ENCODE measurements around the gene NDRG4. TPM values are rescaled to one million over a fixed set of nuclear protein-coding genes. Genes with fewer than 3 reads are reported as not detected.

The NDRG4 gene
- total RNA-seq, 2 donors from 2014 or later: 5.2 TPM

DNA sequence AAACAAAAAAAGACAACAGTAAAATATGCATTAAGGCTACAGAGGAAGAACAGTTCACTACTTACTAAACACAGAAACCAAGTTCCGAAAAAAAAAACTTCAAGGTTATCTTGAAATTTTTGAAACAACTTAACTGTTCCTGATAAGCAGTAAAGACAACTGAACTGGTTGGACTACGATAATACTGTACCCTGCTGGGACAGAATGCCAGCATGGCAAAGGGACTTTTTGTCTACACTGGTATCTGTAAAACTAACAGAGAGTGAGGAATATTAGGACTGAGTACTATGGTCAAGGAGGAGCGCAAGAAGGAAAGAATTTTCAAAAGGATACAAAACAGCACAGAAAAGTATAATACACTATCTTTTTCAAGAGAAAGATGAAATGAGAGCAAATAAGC is 35.2 kb downstream of the NDRG4 start:
- H3K27me3 Mint-ChIP-seq (ENCODE audit: low read depth): no peaks in the 10 kb centered on the region
- no peak for ATAC-seq (replicated peaks in 1 of 2)
- no peak for DNase-seq
- H3K27ac Mint-ChIP-seq: peak overlapping the region; percentile 96
- H3K4me1 Mint-ChIP-seq (ENCODE audit: low read depth): no peaks in the 10 kb centered on the region
- no peak overlapping the region for H3K4me3 Mint-ChIP-seq
- peaks cover 16 to 70% of the 10 kb centered on the region in 2 donors for H3K36me3 Mint-ChIP-seq (ENCODE audit: insufficient read depth in 2 of 2)
- no peaks in the 10 kb centered on the region for H3K9me3 Mint-ChIP-seq

DNA sequence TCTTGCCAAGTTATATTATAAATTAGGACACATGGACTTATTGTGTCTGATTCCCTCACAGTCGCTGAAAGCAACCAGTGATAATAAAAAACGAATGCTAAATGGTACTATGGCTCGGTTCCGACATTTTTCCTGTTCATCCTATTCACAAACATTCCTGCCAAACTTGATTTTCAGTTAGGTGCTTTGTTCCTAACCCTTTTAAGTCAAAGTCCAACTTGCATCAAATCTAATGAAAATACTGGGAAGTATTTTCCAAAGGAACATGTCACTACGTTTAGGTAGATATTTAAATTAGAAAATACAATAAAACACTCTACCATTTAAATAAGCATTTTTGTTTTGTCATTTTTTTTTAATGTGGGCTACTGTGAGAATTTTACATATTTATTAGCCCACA is 36.3 kb downstream of the NDRG4 start:
- Mint-ChIP-seq H3K9me3 (no peaks in the 10 kb centered on the region), H3K27ac (no peak overlapping the region), H3K4me1 (ENCODE audit: low read depth) (no peaks in the 10 kb centered on the region), H3K27me3 (ENCODE audit: low read depth) (no peaks in the 10 kb centered on the region), H3K36me3 (ENCODE audit: insufficient read depth in 2 of 2) (peaks cover 13 to 64% of the 10 kb centered on the region in 2 donors), H3K4me3 (no peak overlapping the region)
- ATAC-seq (replicated peaks in 1 of 2): no peak
- DNase-seq: no peak

DNA sequence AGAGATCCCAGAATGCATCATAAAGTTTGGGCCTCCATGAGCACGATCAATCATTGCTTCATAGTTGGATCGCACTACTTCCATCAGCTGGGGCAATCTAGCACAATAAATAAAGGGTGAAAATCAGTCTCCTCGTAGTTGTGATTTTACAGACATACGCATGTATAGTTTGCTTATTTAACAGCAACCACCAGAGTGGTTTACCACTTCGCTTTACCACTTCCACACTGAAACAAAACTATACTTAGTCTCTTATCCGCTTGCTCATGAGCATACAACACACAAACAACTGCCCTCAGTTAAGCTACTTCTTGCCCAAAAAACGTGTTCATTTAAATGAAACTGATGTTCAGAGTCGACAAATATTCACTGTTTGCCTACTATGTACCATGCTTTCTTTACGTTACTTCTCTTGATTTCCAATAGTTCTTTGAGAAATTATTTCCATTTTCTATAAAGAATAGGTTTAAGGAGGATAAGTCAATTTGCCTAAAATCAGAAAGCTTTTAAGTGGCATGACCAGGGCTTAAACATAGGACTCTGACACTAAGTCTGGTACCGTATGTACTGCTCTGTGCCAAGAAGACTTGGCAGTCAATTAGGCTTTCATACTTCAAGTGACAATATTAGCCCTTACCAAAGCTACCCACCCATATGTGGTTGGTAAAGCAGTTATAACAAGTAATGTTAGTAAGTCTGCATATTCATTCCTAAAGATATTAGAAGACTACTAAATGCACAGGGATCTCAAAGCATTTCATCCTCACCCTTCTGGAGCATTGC is 37.4 kb downstream of the NDRG4 start:
- Mint-ChIP-seq H3K27me3 (ENCODE audit: low read depth) (no peaks in the 10 kb centered on the region), H3K9me3 (no peaks in the 10 kb centered on the region), H3K4me1 (ENCODE audit: low read depth) (no peaks in the 10 kb centered on the region), H3K36me3 (ENCODE audit: insufficient read depth in 2 of 2) (peaks cover 13 to 64% of the 10 kb centered on the region in 2 donors), H3K27ac (peak overlapping the region; percentile 62), H3K4me3 (no peak overlapping the region)
- ATAC-seq (replicated peaks in 1 of 2): peak in 1 of 2 donors; percentile 30
- DNase-seq: no peak

DNA sequence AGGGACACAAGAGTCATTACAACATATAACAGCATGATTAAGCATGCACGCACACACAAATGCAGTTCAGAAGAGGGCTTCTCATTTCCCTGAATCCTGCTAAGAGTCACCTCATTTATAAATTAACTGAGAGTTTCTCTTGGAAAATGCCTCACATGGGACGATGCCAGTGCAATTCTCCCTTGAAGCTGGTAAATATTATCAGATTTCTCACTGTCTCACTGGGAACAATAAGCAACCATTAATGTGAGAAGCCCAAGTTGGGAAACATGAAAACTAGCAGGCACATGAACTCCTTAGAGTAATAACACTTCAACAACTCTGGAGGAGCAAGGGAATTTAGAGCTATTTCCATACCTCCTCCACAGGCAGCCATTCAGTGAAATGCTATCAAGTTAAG is 41.8 kb downstream of the NDRG4 start:
- H3K27me3 Mint-ChIP-seq (ENCODE audit: low read depth): no peaks in the 10 kb centered on the region
- no peak overlapping the region for H3K27ac Mint-ChIP-seq
- peaks cover 8 to 64% of the 10 kb centered on the region in 2 donors for H3K36me3 Mint-ChIP-seq (ENCODE audit: insufficient read depth in 2 of 2)
- H3K9me3 Mint-ChIP-seq: no peaks in the 10 kb centered on the region
- H3K4me1 Mint-ChIP-seq (ENCODE audit: low read depth): peaks cover 7% of the 10 kb centered on the region
- ATAC-seq (replicated peaks in 1 of 2) (no peak), DNase-seq (no peak)
- no peak overlapping the region for H3K4me3 Mint-ChIP-seq

DNA sequence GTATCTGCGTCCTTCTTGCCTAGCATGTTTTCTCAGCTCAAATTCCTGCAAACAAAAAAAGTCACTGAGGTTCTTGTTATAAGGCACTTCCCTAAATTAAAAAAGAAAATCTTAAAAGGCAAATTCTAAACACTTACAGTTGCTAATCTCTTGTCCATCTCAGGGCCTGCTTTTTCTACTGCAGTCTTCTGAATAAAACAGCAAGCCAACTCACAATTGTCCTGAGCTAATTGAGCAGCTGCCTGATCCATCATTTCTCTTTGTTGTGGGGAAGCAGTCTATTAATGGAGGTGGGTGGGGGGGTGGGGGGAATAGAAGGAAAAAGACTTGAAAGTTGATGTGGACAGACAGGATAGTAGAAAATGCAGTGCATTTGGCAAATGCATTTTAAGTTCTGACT is 42.3 kb downstream of the NDRG4 start:
- H3K36me3 Mint-ChIP-seq (ENCODE audit: insufficient read depth in 2 of 2): peaks cover 5 to 67% of the 10 kb centered on the region in 2 donors
- H3K27me3 Mint-ChIP-seq (ENCODE audit: low read depth): no peaks in the 10 kb centered on the region
- H3K9me3 Mint-ChIP-seq: no peaks in the 10 kb centered on the region
- peaks cover 7% of the 10 kb centered on the region for H3K4me1 Mint-ChIP-seq (ENCODE audit: low read depth)
- H3K27ac Mint-ChIP-seq: peak overlapping the region; percentile 68
- DNase-seq: no peak
- no peak overlapping the region for H3K4me3 Mint-ChIP-seq
- ATAC-seq (replicated peaks in 1 of 2): no peak

DNA sequence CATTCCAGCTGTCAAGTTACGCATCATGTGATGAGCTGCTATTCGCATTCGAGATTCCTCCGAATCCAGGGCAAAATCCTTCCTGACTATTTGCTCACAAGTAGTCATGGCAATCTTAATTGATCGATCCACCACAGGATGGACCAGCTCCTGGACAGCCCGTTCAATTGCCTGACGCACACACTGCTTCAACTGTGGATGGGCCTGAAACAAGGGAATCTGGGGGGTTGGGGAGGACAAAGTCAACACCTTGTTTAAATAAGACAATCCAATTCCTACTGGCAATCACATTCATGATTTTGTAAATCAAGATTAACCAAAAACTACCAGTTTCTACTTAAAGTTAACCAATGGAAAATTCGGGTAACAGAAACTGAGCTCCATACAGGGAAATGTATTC is 43.7 kb downstream of the NDRG4 start:
- Mint-ChIP-seq H3K4me1 (ENCODE audit: low read depth) (peaks cover 7% of the 10 kb centered on the region), H3K36me3 (ENCODE audit: insufficient read depth in 2 of 2) (peaks cover 5 to 57% of the 10 kb centered on the region in 2 donors), H3K27me3 (ENCODE audit: low read depth) (no peaks in the 10 kb centered on the region), H3K9me3 (no peaks in the 10 kb centered on the region), H3K27ac (no peak overlapping the region), H3K4me3 (no peak overlapping the region)
- ATAC-seq (replicated peaks in 1 of 2) (no peak), DNase-seq (no peak)

DNA sequence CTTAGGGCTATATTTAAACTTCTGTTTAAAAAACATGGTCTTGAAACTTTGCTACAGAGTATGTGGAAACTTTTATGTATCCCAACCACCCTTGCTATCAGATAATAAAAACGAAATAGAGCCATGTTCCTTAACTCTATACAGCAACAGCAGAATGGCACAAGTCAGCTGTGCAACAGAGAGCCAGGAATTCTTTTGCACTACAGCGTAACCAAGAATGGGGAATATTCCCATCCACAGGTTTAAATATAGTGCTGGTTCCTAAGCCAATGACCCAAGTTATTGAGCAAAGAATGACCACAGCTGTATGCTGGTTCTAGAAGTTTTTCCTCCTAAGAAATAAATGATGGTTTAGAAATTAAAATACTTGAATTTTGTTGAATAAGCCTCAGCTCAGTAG is 48.4 kb downstream of the NDRG4 start:
- Mint-ChIP-seq H3K36me3 (ENCODE audit: insufficient read depth in 2 of 2) (peaks cover 4 to 42% of the 10 kb centered on the region in 2 donors), H3K9me3 (no peaks in the 10 kb centered on the region), H3K27ac (peak overlapping the region; percentile 73), H3K4me3 (no peak overlapping the region), H3K4me1 (ENCODE audit: low read depth) (peaks cover 7% of the 10 kb centered on the region), H3K27me3 (ENCODE audit: low read depth) (no peaks in the 10 kb centered on the region)
- no peak for ATAC-seq (replicated peaks in 1 of 2)
- DNase-seq: no peak

DNA sequence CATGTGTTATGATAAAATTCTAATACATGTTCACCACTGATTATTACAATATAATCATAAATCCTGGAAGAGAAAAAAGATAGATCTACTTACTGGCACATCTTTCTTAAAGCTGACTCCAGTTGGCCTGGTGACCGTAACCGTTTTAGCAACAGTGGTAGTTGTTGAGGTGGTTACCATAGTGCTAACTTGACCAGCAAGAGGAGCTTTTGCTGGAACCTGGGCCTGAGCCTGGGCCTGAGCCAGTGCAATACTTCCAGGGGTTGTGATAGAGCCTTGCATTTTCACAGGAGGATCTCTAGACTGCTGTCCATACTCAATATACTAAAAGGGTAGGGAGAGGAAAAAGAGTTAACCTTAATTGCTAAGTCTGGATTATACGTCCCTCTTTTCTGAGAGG is 51.6 kb downstream of the NDRG4 start:
- Mint-ChIP-seq H3K4me1 (ENCODE audit: low read depth) (no peaks in the 10 kb centered on the region), H3K36me3 (ENCODE audit: insufficient read depth in 2 of 2) (peaks cover 2 to 41% of the 10 kb centered on the region in 2 donors), H3K27ac (no peak overlapping the region), H3K4me3 (no peak overlapping the region), H3K27me3 (ENCODE audit: low read depth) (no peaks in the 10 kb centered on the region), H3K9me3 (no peaks in the 10 kb centered on the region)
- DNase-seq (no peak), ATAC-seq (replicated peaks in 1 of 2) (no peak)

DNA sequence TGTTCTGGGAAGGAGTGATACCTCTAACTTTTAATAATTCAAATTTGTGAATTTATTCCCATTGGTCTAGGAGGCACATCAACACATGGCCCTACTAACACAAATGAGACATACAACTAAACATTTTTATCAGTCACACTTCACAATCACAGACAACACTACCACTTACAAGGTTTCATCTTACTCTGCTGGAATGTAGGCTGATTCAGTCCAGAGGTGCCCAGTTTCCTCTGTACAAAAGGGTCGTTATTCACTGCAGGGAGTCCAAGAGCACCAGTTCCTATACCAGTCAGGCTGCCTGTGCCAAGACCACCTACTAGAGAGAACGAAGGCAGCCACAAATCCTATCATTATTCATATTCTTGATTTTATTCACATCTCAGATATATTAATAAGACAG is 56.7 kb downstream of the NDRG4 start:
- peaks cover 2 to 41% of the 10 kb centered on the region in 2 donors for H3K36me3 Mint-ChIP-seq (ENCODE audit: insufficient read depth in 2 of 2)
- no peaks in the 10 kb centered on the region for H3K9me3 Mint-ChIP-seq
- no peak for ATAC-seq (replicated peaks in 1 of 2)
- H3K27ac Mint-ChIP-seq: no peak overlapping the region
- no peak overlapping the region for H3K4me3 Mint-ChIP-seq
- no peaks in the 10 kb centered on the region for H3K4me1 Mint-ChIP-seq (ENCODE audit: low read depth)
- DNase-seq: no peak
- no peaks in the 10 kb centered on the region for H3K27me3 Mint-ChIP-seq (ENCODE audit: low read depth)

Other genes starting within 250 kb of the NDRG4 start
- gene PRSS54, start 205.1 kb upstream of the NDRG4 start, total RNA-seq: not detected
- gene GINS3, start 107.7 kb upstream of the NDRG4 start, total RNA-seq: 10 to 100 TPM; 18.1 to 23.9 TPM
- 10 to 100 TPM in 1 of 2 donors, 1 to 10 TPM in 1; 9.1 to 11.6 TPM for gene SETD6, start 15.4 kb downstream of the NDRG4 start, total RNA-seq
- 100 to 1,000 TPM; 295 to 315 TPM for gene CNOT1, start 129.7 kb downstream of the NDRG4 start, total RNA-seq
- 1 to 10 TPM; 7.3 to 9.1 TPM for gene SLC38A7, start 184.6 kb downstream of the NDRG4 start, total RNA-seq
- 10 to 100 TPM; 81.8 to 87.7 TPM for gene GOT2, start 234.2 kb downstream of the NDRG4 start, total RNA-seq